ENCODE measurements around the gene XYLB. TPM values are rescaled to one million over a fixed set of nuclear protein-coding genes. Genes with fewer than 3 reads are reported as not detected.
"Not testable (repeated sequence)": the region's sequence is repeated elsewhere in the genome, so short reads cannot be mapped to it uniquely, and the experiment has no call there.

XYLB gene
- not detected for total RNA-seq

GRCh38 chr3:38346587-38347410 is at the start of gene XYLB:
TSS of gene XYLB (plus strand) at chr3:38346785. CDS start at chr3:38346869, 84 bp downstream.
- peak; percentile 50 for DNase-seq

- DNase-seq = not testable (repeated sequence)
Observed at GRCh38 chr3:38297053-38297452, 49.5 kb upstream of the XYLB start.

GRCh38 chr3:38297537-38297936 is 49.0 kb upstream of the XYLB start:
- no peak for DNase-seq

GRCh38 chr3:38297947-38298711 is 48.5 kb upstream of the XYLB start:
- DNase-seq = no peak

GRCh38 chr3:38306941-38307340 is 39.6 kb upstream of the XYLB start:
- DNase-seq = no peak

- no peak for DNase-seq
Observed at GRCh38 chr3:38307599-38307998, 39.0 kb upstream of the XYLB start.

GRCh38 chr3:38308456-38308855 is 38.1 kb upstream of the XYLB start:
- no peak for DNase-seq

- DNase-seq = no peak
Observed at GRCh38 chr3:38311476-38311875, 35.1 kb upstream of the XYLB start.

GRCh38 chr3:38311941-38312340 is 34.6 kb upstream of the XYLB start:
- DNase-seq = no peak

GRCh38 chr3:38312356-38312755 is 34.2 kb upstream of the XYLB start:
- no peak for DNase-seq

- DNase-seq = no peak
Observed at GRCh38 chr3:38313263-38313662, 33.3 kb upstream of the XYLB start.

- no peak for DNase-seq
Observed at GRCh38 chr3:38313695-38314094, 32.9 kb upstream of the XYLB start.

- no peak for DNase-seq
Observed at GRCh38 chr3:38314112-38314763, 32.3 kb upstream of the XYLB start.

GRCh38 chr3:38314764-38315487 is 31.7 kb upstream of the XYLB start:
- DNase-seq = no peak

GRCh38 chr3:38315488-38316230 is 30.9 kb upstream of the XYLB start:
- no peak for DNase-seq

- DNase-seq = no peak
Observed at GRCh38 chr3:38316356-38317191, 30.0 kb upstream of the XYLB start.

GRCh38 chr3:38317192-38317759 is 29.3 kb upstream of the XYLB start:
- DNase-seq = no peak

GRCh38 chr3:38318766-38319671 is 27.6 kb upstream of the XYLB start:
- no peak for DNase-seq

- DNase-seq = not testable (repeated sequence)
Observed at GRCh38 chr3:38320638-38321037, 25.9 kb upstream of the XYLB start.

- DNase-seq = no peak
Observed at GRCh38 chr3:38323060-38323459, 23.5 kb upstream of the XYLB start.
